AG09309 (cell line): Measurements from ENCODE around the gene SHPK.

Experiments
- DNase-seq: peaks from one replicate; pipeline ENCODE4 v3.0.0-alpha.2; 2010; ENCODE audit warnings: low read depth
- H3K4me3 ChIP-seq: 2 replicates; pipeline ENCODE4 v1.5.1; 2011; ENCODE audit warnings: mild to moderate bottlenecking, low read depth, low read length, moderate library complexity; ENCODE audit not compliant: control insufficient read depth
- CTCF ChIP-seq: IDR thresholded peaks from 2 replicates; pipeline ENCODE4 v1.5.1; 2011; ENCODE audit warnings: mild to moderate bottlenecking, low read depth, low read length, inconsistent platforms; ENCODE audit not compliant: insufficient read depth, control insufficient read depth; ENCODE audit errors: missing control alignments

SHPK gene

GRCh38 chr17:3660311-3660891 is 24.4 kb upstream of the SHPK start:
- DNase-seq: no peak
- H3K4me3 ChIP-seq: no peak overlapping the region
- TF ChIP-seq CTCF: no peak

GRCh38 chr17:3659541-3660111 is 23.6 kb upstream of the SHPK start:
- H3K4me3 ChIP-seq: no peak overlapping the region
- peak; percentile 61 for DNase-seq
- peak; percentile 34 for TF ChIP-seq CTCF

GRCh38 chr17:3658784-3659449 is 22.9 kb upstream of the SHPK start:
- H3K4me3 ChIP-seq: no peak overlapping the region
- DNase-seq: no peak
- TF ChIP-seq CTCF: no peak

GRCh38 chr17:3657874-3658783 is 22.1 kb upstream of the SHPK start:
- TF ChIP-seq CTCF: no peak
- DNase-seq: no peak
- no peak overlapping the region for H3K4me3 ChIP-seq

GRCh38 chr17:3657588-3657869 is 21.5 kb upstream of the SHPK start:
- TF ChIP-seq CTCF: no peak

GRCh38 chr17:3656755-3657587 is 20.9 kb upstream of the SHPK start:
- TF ChIP-seq CTCF: no peak
- DNase-seq: no peak

More at GRCh38 chr17:3657588-3657869, 21.5 kb upstream of the SHPK start:
- no peak overlapping the region for H3K4me3 ChIP-seq
- no peak for DNase-seq

More at GRCh38 chr17:3656755-3657587, 20.9 kb upstream of the SHPK start:
- no peak overlapping the region for H3K4me3 ChIP-seq
